Endodermal cell (in vitro differentiated cells): ENCODE data around the gene ENDOD1. TPM values are rescaled to one million over a fixed set of nuclear protein-coding genes. Genes with fewer than 3 reads are reported as not detected.
A peak's percentile ranks its signal among the peaks of the same experiment; 100 is the strongest.

Experiments used
- DNase-seq: peaks from one replicate; pipeline ENCODE4 v3.0.0-alpha.2; 2017
- H3K27ac ChIP-seq: 2 replicates; pipeline ENCODE4 v1.5.1; 2013; ENCODE audit warnings: mild to moderate bottlenecking, low read depth, low read length, moderate library complexity
- H3K27me3 ChIP-seq: 2 replicates; pipeline ENCODE4 v1.6.1; 2013; ENCODE audit warnings: mild to moderate bottlenecking, low read length, moderate library complexity; ENCODE audit not compliant: insufficient read depth, control insufficient read depth, poor library complexity, severe bottlenecking
- H3K36me3 ChIP-seq: 2 replicates; pipeline ENCODE4 v1.7.0; 2013; ENCODE audit warnings: mild to moderate bottlenecking, low read length, moderate library complexity; ENCODE audit not compliant: control insufficient read depth, insufficient read depth
- H3K4me1 ChIP-seq: one replicate; pipeline ENCODE4 v1.7.0; 2013; ENCODE audit warnings: low read length; ENCODE audit not compliant: control insufficient read depth, insufficient read depth
- H3K4me3 ChIP-seq: 2 replicates; pipeline ENCODE4 v1.5.1; 2013; ENCODE audit warnings: mild to moderate bottlenecking, low read length, moderate library complexity
- H3K9ac ChIP-seq: 2 replicates; pipeline ENCODE4 v1.6.1; 2013; ENCODE audit warnings: mild to moderate bottlenecking, low read length, moderate library complexity; ENCODE audit not compliant: poor library complexity, severe bottlenecking; ENCODE audit errors: extremely low read depth
- H3K9me3 ChIP-seq: 2 replicates; pipeline ENCODE4 v1.6.1; 2013; ENCODE audit warnings: mild to moderate bottlenecking, low read length, moderate library complexity; ENCODE audit not compliant: control insufficient read depth
- H3K27ac Mint-ChIP-seq: 2 replicates; pipeline ENCODE4 v1.8.0; 2020; ENCODE audit warnings: mixed read lengths
- H3K27me3 Mint-ChIP-seq: 2 replicates; pipeline ENCODE4 v1.8.0; 2021; ENCODE audit warnings: mild to moderate bottlenecking, mixed read lengths; ENCODE audit not compliant: insufficient read depth
- H3K36me3 Mint-ChIP-seq: 2 replicates; pipeline ENCODE4 v1.8.0; 2020; ENCODE audit warnings: low read depth, mixed read lengths
- H3K4me1 Mint-ChIP-seq: 2 replicates; pipeline ENCODE4 v1.8.0; 2020; ENCODE audit warnings: mixed read lengths
- H3K4me3 Mint-ChIP-seq: 2 replicates; pipeline ENCODE4 v1.8.0; 2020; ENCODE audit warnings: mild to moderate bottlenecking, moderate library complexity, mixed read lengths
- H3K9me3 Mint-ChIP-seq: 2 replicates; pipeline ENCODE4 v1.8.0; 2020; ENCODE audit warnings: mild to moderate bottlenecking, mixed read lengths
- CTCF ChIP-seq: fragments of 200-600 bp; sonication (generic); conservative IDR thresholded peaks from 2 replicates; pipeline ENCODE4 v1.5.0; 2021; ENCODE audit warnings: antibody characterized with exemption, mild to moderate bottlenecking
- WGBS, 2 experiments: methylation state at CpG; one replicate each; pipeline versions ENCODE4 v1.1.5 to v1.1.7; 2013; ENCODE audit warnings: missing lambda C conversion rate in 2 of 2, mixed read lengths in 1 of 2; ENCODE audit not compliant: insufficient coverage in 1 of 2, insufficient read length in 1 of 2; 5-methylcytosine and 5-hydroxymethylcytosine counted together
- total RNA-seq, 2 donors: library from RNA; stranded (reverse); fragmentation: NEBNext Ultra II Directional in 1 of 2; extraction: Animal tissue kit (Norgen Biotek cat#: 25700) in 1 of 2; gene quantifications; 2 replicates in 1 of 2; 3 replicates in 1 of 2; pipeline ENCODE4 v1.2.1, GENCODE V29; 2021

ENDOD1 gene
- total RNA-seq, 2 donors from 2014 or later: 1.9 to 2.7 TPM

DNA sequence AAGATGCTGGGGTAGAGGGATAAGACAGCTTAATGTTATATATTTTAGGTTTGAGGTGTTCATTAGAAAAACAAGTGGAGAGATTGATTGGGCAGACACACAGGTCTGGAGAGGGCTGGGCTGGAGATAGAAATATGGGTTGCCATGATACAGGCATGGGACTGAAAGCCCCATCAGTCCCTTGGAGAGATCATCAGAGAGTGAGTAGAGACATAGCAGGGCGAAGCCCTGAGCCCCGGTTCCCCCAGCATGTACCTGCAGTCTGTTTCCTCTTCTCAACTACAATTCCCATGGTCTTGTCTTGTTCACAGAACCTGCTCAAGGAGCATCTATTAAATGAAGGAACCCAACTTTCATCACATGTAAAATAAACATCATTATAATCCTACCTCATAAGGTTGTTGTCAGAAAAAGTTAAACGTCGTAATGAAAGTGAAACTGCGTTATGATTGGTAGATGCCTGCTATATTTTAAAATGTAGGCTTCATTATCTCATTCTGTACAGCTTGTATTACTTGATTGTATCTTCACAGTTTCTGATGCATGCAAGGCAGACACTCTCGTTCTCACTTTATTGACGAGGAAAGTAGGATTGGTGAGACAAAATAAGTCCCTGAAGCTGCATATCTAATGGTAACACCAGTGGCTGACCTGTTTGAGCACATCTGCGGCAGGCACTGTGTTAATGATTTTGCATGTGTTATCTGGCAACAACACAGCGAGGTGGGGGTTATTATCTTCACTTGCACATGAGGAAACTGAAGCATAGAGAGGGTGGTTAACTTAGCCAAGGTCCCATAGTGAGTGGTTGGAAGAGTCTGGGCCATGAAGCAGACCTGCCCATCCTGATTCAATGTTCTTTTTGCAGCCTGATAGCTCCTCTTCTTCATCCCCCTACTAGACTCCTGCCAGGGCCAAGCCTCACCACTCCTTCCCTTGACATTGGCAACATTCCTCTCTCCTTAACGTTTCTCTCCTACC lies 63.5 kb downstream of the ENDOD1 start:
- no peaks in the 10 kb centered on the region for H3K36me3 ChIP-seq
- H3K9me3 ChIP-seq: no peaks in the 10 kb centered on the region
- no peak overlapping the region for H3K27ac ChIP-seq
- H3K27me3 Mint-ChIP-seq: peaks cover 16% of the 10 kb centered on the region
- peaks cover 18% of the 10 kb centered on the region for H3K27me3 ChIP-seq
- DNase-seq: no peak
- H3K9ac ChIP-seq: no peak overlapping the region
- H3K4me3 Mint-ChIP-seq: no peak overlapping the region
- H3K9me3 Mint-ChIP-seq: peaks cover 4% of the 10 kb centered on the region
- peaks cover 11% of the 10 kb centered on the region for H3K4me1 Mint-ChIP-seq
- no peak overlapping the region for H3K27ac Mint-ChIP-seq
- no peaks in the 10 kb centered on the region for H3K4me1 ChIP-seq
- no peak overlapping the region for H3K4me3 ChIP-seq
- H3K36me3 Mint-ChIP-seq: peaks cover under 1% of the 10 kb centered on the region
- TF ChIP-seq CTCF: no peak
- WGBS, 2 experiments: 82 to 83% methylated on average over 6 to 7 of the region's 10 CpGs

DNA sequence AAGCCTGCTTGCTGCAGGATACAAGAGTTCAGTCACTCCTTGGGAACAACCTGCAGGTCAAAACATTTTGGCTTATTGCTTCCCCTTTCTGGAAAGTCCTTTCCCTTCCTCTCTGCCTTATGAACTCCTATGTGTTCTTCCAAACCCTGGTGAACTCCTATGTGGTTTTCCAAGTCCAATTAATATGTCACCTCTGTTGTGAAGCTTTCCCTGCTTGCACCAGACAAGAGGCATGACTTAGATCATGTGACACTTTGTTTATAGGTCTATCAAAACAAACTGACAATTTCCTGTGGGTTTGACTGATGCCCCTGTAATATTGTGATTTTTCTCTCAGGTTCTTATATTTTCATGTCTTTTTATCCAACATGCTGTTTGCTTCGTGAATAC lies 64.2 kb downstream of the ENDOD1 start:
- Mint-ChIP-seq H3K27ac (no peak overlapping the region), H3K36me3 (peaks cover 3% of the 10 kb centered on the region), H3K4me1 (peaks cover 11% of the 10 kb centered on the region), H3K4me3 (no peak overlapping the region), H3K9me3 (peaks cover 6% of the 10 kb centered on the region), H3K27me3 (peaks cover 11% of the 10 kb centered on the region)
- DNase-seq: no peak
- no peaks in the 10 kb centered on the region for H3K9me3 ChIP-seq
- no peak for TF ChIP-seq CTCF
- H3K9ac ChIP-seq: no peak overlapping the region
- H3K4me3 ChIP-seq: no peak overlapping the region
- H3K4me1 ChIP-seq: no peaks in the 10 kb centered on the region
- no peaks in the 10 kb centered on the region for H3K36me3 ChIP-seq
- peaks cover 11% of the 10 kb centered on the region for H3K27me3 ChIP-seq
- WGBS, 2 experiments: 100% methylated on average over 1 of the region's 1 CpG; no CpG with 5 or more reads in 1 of the 2 experiments
- no peak overlapping the region for H3K27ac ChIP-seq

DNA sequence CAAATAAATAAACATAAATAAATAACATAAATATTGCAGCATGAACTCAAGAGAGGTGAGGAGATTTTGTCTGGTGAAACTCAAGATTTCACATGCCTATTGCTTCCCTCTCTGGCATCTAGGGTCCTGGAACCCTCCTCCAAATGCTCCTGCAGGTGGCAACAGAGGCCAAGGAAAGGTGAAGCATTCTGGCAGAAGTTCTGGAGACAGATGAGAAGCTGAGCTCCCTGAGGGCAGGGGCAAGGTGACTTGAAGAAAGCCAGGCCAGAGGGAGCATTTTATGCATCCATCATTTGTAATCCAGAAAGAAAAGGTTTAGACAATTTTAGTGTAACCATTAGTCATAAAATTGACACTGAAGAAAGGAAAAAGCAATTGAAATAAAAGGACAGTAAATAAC lies 64.9 kb downstream of the ENDOD1 start:
- Histone ChIP-seq H3K27ac (no peak overlapping the region), H3K9ac (no peak overlapping the region), H3K27me3 (peaks cover 9% of the 10 kb centered on the region), H3K4me3 (no peak overlapping the region), H3K36me3 (no peaks in the 10 kb centered on the region), H3K4me1 (no peaks in the 10 kb centered on the region), H3K9me3 (no peaks in the 10 kb centered on the region)
- TF ChIP-seq CTCF: peak; percentile 93
- H3K4me3 Mint-ChIP-seq: no peak overlapping the region
- no peak overlapping the region for H3K27ac Mint-ChIP-seq
- DNase-seq: peak; percentile 89
- peaks cover 4% of the 10 kb centered on the region for H3K27me3 Mint-ChIP-seq
- peaks cover 6% of the 10 kb centered on the region for H3K4me1 Mint-ChIP-seq
- H3K36me3 Mint-ChIP-seq: peaks cover 3% of the 10 kb centered on the region
- H3K9me3 Mint-ChIP-seq: peaks cover 6% of the 10 kb centered on the region
